Liver (tissue), 9 donors: ENCODE data around the gene RHOD. TPM values are rescaled to one million over a fixed set of nuclear protein-coding genes. Genes with fewer than 3 reads are reported as not detected.
A peak's percentile ranks its signal among the peaks of the same experiment; 100 is the strongest.

Source experiments
- DNase-seq: peaks from one replicate; pipeline ENCODE4 v3.0.0-alpha.2; 2017; ENCODE audit warnings: low spot score
- H3K27ac ChIP-seq, 2 donors: one replicate each; pipeline ENCODE4 v1.7.0; 2013; ENCODE audit warnings: inconsistent platforms in 2 of 2, low read length in 2 of 2, control low read depth in 1 of 2, low read depth in 1 of 2, mild to moderate bottlenecking in 1 of 2
- H3K27me3 ChIP-seq, 4 donors: one replicate each; pipeline versions ENCODE4 v1.6.1 to v1.7.0; 2013; ENCODE audit warnings: low read length in 3 of 4, inconsistent platforms in 1 of 4, mild to moderate bottlenecking in 1 of 4, moderate library complexity in 1 of 4; ENCODE audit not compliant: control insufficient read depth in 4 of 4, insufficient read depth in 4 of 4
- H3K36me3 ChIP-seq, 4 donors: one replicate each; pipeline versions ENCODE4 v1.6.1 to v1.7.0; 2013; ENCODE audit warnings: low read length in 3 of 4, mild to moderate bottlenecking in 3 of 4, low read depth in 1 of 4, moderate library complexity in 1 of 4; ENCODE audit not compliant: control insufficient read depth in 4 of 4, insufficient read depth in 3 of 4
- H3K4me1 ChIP-seq, 4 donors: one replicate each; pipeline versions ENCODE4 v1.6.1 to v1.7.0; 2013; ENCODE audit warnings: low read length in 3 of 4, mild to moderate bottlenecking in 3 of 4, moderate library complexity in 1 of 4; ENCODE audit not compliant: control insufficient read depth in 4 of 4, insufficient read depth in 4 of 4
- H3K4me3 ChIP-seq, 3 donors: one replicate each; pipeline versions ENCODE4 v1.6.1 to v1.7.0; 2013; ENCODE audit warnings: low read length in 3 of 3, control low read depth in 1 of 3, low read depth in 1 of 3, mild to moderate bottlenecking in 1 of 3
- H3K9ac ChIP-seq, 2 donors: one replicate each; pipeline ENCODE4 v1.7.0; 2013; ENCODE audit warnings: low read length in 2 of 2, mild to moderate bottlenecking in 2 of 2, moderate library complexity in 2 of 2, control low read depth in 1 of 2, low read depth in 1 of 2
- H3K9me3 ChIP-seq, 4 donors: one replicate each; pipeline versions ENCODE4 v1.6.1 to v1.7.0; 2013; ENCODE audit warnings: low read length in 3 of 4; ENCODE audit not compliant: control insufficient read depth in 4 of 4
- EGR1 ChIP-seq, 2 donors: IDR thresholded peaks; 2 replicates each; pipeline ENCODE4 v1.6.1; 2016 to 2018; ENCODE audit warnings: antibody characterized with exemption in 2 of 2, low read depth in 2 of 2
- FOXA1 ChIP-seq: IDR thresholded peaks from 2 replicates; pipeline ENCODE4 v1.6.1; 2016; ENCODE audit warnings: antibody characterized with exemption
- FOXA2 ChIP-seq: IDR thresholded peaks from 2 replicates; pipeline ENCODE4 v1.6.1; 2016; ENCODE audit warnings: antibody characterized with exemption
- GABPA ChIP-seq, 2 donors: IDR thresholded peaks in 1 of 2; conservative IDR thresholded peaks in 1 of 2; 2 replicates each; pipeline ENCODE4 v1.6.1; 2016; ENCODE audit warnings: antibody characterized with exemption in 2 of 2, mild to moderate bottlenecking in 1 of 2, moderate library complexity in 1 of 2
- HNF4A ChIP-seq, 2 donors: conservative IDR thresholded peaks; 2 replicates each; pipeline ENCODE4 v1.6.1; 2016; ENCODE audit warnings: antibody characterized with exemption in 2 of 2, mild to moderate bottlenecking in 2 of 2
- HNF4G ChIP-seq: IDR thresholded peaks from 2 replicates; pipeline ENCODE4 v1.6.1; 2016; ENCODE audit warnings: antibody characterized with exemption
- JUND ChIP-seq, 2 donors: IDR thresholded peaks; 2 replicates each; pipeline ENCODE4 v1.6.1; 2016; ENCODE audit warnings: antibody characterized with exemption in 2 of 2
- NR2F2 ChIP-seq: IDR thresholded peaks from 2 replicates; pipeline ENCODE4 v1.6.1; 2016; ENCODE audit warnings: antibody characterized with exemption
- RAD21 ChIP-seq, 2 donors: IDR thresholded peaks; 2 replicates each; pipeline ENCODE4 v1.6.1; 2016; ENCODE audit warnings: antibody characterized with exemption in 2 of 2, mild to moderate bottlenecking in 2 of 2
- RXRA ChIP-seq, 2 donors: IDR thresholded peaks; 2 replicates each; pipeline ENCODE4 v1.6.1; 2017 to 2018; ENCODE audit warnings: antibody characterized with exemption in 2 of 2, mild to moderate bottlenecking in 1 of 2
- SP1 ChIP-seq: IDR thresholded peaks from 2 replicates; pipeline ENCODE4 v1.6.1; 2018; ENCODE audit warnings: antibody characterized with exemption, mild to moderate bottlenecking
- TAF1 ChIP-seq: conservative IDR thresholded peaks from 2 replicates; pipeline ENCODE4 v1.6.1; 2016; ENCODE audit warnings: antibody characterized with exemption, mild to moderate bottlenecking
- YY1 ChIP-seq: IDR thresholded peaks from 2 replicates; pipeline ENCODE4 v1.6.1; 2016; ENCODE audit warnings: antibody characterized with exemption, mild to moderate bottlenecking
- WGBS: extraction: QIAGEN DNeasy Blood & Tissue Kit; methylation state at CpG from one replicate; pipeline ENCODE4 v1.1.7; 2013; 5-methylcytosine and 5-hydroxymethylcytosine counted together
- polyA plus RNA-seq, 2 donors: library from polyadenylated mRNA; stranded (reverse) in 1 of 2; unstranded in 1 of 2; fragments of 200-250 nt in 1 of 2; fragments of >200 nt in 1 of 2; fragmentation: Nextera tagmentation in 1 of 2; extraction: Ambion mirVana in 1 of 2; gene quantifications; one replicate each; pipeline versions ENCODE4 v1.2.1 to v1.2.3, GENCODE V29; 2013 to 2015
- total RNA-seq, 2 donors: library from RNA; depleted of rRNA; stranded (reverse); fragments of >200 nt; gene quantifications; one replicate each; pipeline ENCODE4 v1.2.3, GENCODE V29; 2014
- TF ChIP-seq, protein P1 (sequence below): IDR thresholded peaks from 2 replicates; pipeline ENCODE4 v1.6.1; 2016; ENCODE audit warnings: antibody characterized with exemption
- TF ChIP-seq, protein P2 (sequence below): IDR thresholded peaks from 2 replicates; pipeline ENCODE4 v1.6.1; 2016; ENCODE audit warnings: antibody characterized with exemption
- TF ChIP-seq, protein P3 (sequence below): IDR thresholded peaks from 2 replicates; pipeline ENCODE4 v1.6.1; 2016; ENCODE audit warnings: antibody characterized with exemption
- TF ChIP-seq, protein P4 (sequence below): IDR thresholded peaks from 2 replicates; pipeline ENCODE4 v1.6.1; 2016; ENCODE audit warnings: antibody characterized with exemption, mild to moderate bottlenecking
- TF ChIP-seq, protein P5 (sequence below): fragments of 150-350 bp; IDR thresholded peaks from 2 replicates; pipeline ENCODE4 v1.5.1; 2017; ENCODE audit warnings: improper control_type of control experiment, low read depth, low read length; ENCODE audit not compliant: missing input control
- donor health status: healthy.
- donor health status: healthy.
- donor health status: healthy.
- donor health status: healthy.
- donor health status: healthy.

Gene RHOD
- total and polyA plus RNA-seq, 4 donors, result 7.8 to 50.7 (median 33.2) TPM

DNA sequence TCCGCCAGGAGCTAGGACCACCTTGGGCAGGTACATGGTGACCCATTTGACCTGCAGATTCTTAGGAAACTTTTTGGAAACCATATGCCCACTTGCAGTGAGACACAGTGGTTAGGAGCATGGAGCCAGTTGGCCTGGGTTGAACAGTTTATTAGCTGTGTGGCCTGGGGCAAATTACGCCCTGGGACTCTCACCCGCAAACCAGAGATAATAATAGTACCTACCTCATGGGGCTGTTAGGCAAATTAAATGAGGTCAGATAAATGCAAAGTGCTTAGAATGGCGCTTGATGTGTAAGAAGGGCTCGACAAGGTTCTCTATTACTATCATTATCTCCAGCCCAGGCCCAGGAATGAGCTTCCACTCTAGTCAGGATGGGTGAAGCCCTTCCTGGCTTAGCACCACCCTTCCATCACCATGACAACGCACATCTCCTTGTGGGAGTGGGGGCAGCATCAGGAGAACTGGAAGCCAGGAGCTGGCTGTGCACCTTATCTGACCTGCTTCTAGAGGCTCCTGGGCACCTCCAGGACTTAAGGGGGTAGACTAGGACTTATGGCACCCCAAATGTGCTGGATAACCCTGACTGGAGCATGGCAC, 28.6 kb upstream of the RHOD start:
- H3K9ac ChIP-seq, result no peak overlapping the region
- H3K4me1 ChIP-seq, result peaks cover 7 to 41% (median 23%) of the 10 kb centered on the region in 4 donors
- no peaks in the 10 kb centered on the region for H3K27me3 ChIP-seq
- H3K4me3 ChIP-seq, result no peak overlapping the region
- TF ChIP-seq FOXA2 (peak; percentile 0), SP1 (no peak), YY1 (peak; percentile 46)
- peak overlapping the region; percentile 76 to 93 for H3K27ac ChIP-seq
- H3K9me3 ChIP-seq, result no peaks in the 10 kb centered on the region
- no peak for DNase-seq
- WGBS, result 61% methylated on average over 6 of the region's 6 CpGs
- H3K36me3 ChIP-seq, result peaks cover 0 to 2% (median 0%) of the 10 kb centered on the region in 4 donors

DNA sequence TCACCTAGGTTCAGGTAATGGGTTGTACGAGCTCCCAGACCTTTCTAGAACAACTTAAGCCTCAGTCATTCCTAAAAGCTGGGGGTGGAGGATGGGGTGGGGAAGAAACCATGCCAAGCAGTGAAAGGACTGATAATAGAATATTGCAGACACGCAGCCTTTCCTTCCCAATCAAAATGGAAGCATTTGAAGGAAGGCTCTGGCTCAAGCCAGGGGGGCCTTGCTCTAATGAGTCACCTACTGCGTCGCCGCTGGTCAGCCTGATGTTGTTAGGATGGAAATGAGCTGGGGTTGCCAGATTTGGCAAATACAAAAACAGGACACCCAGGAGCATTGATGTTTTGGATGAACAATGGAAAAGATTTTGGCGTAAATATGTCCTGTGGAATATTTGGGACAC, 27.5 kb upstream of the RHOD start:
- no peak overlapping the region for H3K27ac ChIP-seq

More for the DNA sequence above, 27.5 kb upstream of the RHOD start:
- Histone ChIP-seq H3K9ac (no peak overlapping the region), H3K36me3 (peaks cover 0 to 2% (median 0%) of the 10 kb centered on the region in 4 donors), H3K4me3 (no peak overlapping the region), H3K9me3 (no peaks in the 10 kb centered on the region), H3K27me3 (no peaks in the 10 kb centered on the region), H3K4me1 (peaks cover 7 to 35% (median 17%) of the 10 kb centered on the region in 4 donors)
- no peak for DNase-seq
- 88% methylated on average over 6 of the region's 6 CpGs for WGBS
- TF ChIP-seq, protein P1, sequence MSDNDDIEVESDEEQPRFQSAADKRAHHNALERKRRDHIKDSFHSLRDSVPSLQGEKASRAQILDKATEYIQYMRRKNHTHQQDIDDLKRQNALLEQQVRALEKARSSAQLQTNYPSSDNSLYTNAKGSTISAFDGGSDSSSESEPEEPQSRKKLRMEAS, result no peak
- TF ChIP-seq YY1 (no peak), FOXA2 (no peak), FOXA1 (no peak), HNF4G (no peak), RAD21 (IDR thresholded peaks at IDR 0.05) (no peak), JUND (IDR thresholded peaks at IDR 0.05) (no peak), EGR1 (IDR thresholded peaks at IDR 0.05; ENCODE audit: low read depth in 2 of 2) (no peak), RXRA (IDR thresholded peaks at IDR 0.05) (no peak), TAF1 (no peak), HNF4A (conservative IDR thresholded peaks at IDR 0.05) (no peak), SP1 (no peak), NR2F2 (no peak), GABPA (IDR thresholded peaks at IDR 0.05 in 1 of 2, conservative IDR thresholded peaks at IDR 0.05 in 1 of 2) (no peak)
- TF ChIP-seq, protein P2, sequence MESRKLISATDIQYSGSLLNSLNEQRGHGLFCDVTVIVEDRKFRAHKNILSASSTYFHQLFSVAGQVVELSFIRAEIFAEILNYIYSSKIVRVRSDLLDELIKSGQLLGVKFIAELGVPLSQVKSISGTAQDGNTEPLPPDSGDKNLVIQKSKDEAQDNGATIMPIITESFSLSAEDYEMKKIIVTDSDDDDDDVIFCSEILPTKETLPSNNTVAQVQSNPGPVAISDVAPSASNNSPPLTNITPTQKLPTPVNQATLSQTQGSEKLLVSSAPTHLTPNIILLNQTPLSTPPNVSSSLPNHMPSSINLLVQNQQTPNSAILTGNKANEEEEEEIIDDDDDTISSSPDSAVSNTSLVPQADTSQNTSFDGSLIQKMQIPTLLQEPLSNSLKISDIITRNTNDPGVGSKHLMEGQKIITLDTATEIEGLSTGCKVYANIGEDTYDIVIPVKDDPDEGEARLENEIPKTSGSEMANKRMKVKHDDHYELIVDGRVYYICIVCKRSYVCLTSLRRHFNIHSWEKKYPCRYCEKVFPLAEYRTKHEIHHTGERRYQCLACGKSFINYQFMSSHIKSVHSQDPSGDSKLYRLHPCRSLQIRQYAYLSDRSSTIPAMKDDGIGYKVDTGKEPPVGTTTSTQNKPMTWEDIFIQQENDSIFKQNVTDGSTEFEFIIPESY, result no peak
- TF ChIP-seq, protein P3, sequence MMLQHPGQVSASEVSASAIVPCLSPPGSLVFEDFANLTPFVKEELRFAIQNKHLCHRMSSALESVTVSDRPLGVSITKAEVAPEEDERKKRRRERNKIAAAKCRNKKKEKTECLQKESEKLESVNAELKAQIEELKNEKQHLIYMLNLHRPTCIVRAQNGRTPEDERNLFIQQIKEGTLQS, result no peak
- TF ChIP-seq, protein P4, sequence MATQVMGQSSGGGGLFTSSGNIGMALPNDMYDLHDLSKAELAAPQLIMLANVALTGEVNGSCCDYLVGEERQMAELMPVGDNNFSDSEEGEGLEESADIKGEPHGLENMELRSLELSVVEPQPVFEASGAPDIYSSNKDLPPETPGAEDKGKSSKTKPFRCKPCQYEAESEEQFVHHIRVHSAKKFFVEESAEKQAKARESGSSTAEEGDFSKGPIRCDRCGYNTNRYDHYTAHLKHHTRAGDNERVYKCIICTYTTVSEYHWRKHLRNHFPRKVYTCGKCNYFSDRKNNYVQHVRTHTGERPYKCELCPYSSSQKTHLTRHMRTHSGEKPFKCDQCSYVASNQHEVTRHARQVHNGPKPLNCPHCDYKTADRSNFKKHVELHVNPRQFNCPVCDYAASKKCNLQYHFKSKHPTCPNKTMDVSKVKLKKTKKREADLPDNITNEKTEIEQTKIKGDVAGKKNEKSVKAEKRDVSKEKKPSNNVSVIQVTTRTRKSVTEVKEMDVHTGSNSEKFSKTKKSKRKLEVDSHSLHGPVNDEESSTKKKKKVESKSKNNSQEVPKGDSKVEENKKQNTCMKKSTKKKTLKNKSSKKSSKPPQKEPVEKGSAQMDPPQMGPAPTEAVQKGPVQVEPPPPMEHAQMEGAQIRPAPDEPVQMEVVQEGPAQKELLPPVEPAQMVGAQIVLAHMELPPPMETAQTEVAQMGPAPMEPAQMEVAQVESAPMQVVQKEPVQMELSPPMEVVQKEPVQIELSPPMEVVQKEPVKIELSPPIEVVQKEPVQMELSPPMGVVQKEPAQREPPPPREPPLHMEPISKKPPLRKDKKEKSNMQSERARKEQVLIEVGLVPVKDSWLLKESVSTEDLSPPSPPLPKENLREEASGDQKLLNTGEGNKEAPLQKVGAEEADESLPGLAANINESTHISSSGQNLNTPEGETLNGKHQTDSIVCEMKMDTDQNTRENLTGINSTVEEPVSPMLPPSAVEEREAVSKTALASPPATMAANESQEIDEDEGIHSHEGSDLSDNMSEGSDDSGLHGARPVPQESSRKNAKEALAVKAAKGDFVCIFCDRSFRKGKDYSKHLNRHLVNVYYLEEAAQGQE, result no peak
- TF ChIP-seq, protein P5, sequence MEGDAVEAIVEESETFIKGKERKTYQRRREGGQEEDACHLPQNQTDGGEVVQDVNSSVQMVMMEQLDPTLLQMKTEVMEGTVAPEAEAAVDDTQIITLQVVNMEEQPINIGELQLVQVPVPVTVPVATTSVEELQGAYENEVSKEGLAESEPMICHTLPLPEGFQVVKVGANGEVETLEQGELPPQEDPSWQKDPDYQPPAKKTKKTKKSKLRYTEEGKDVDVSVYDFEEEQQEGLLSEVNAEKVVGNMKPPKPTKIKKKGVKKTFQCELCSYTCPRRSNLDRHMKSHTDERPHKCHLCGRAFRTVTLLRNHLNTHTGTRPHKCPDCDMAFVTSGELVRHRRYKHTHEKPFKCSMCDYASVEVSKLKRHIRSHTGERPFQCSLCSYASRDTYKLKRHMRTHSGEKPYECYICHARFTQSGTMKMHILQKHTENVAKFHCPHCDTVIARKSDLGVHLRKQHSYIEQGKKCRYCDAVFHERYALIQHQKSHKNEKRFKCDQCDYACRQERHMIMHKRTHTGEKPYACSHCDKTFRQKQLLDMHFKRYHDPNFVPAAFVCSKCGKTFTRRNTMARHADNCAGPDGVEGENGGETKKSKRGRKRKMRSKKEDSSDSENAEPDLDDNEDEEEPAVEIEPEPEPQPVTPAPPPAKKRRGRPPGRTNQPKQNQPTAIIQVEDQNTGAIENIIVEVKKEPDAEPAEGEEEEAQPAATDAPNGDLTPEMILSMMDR, result no peak
